ENCODE data around the gene PIP4K2A.

The PIP4K2A gene

GRCh38 chr10:22560096-22560912 lies 154.1 kb downstream of the PIP4K2A start:
- DNase-seq (ENCODE audit: low read depth in 2 of 3, low spot score in 1 of 3): no peak

GRCh38 chr10:22557321-22557720 lies 157.1 kb downstream of the PIP4K2A start:
- DNase-seq (ENCODE audit: low read depth in 2 of 3, low spot score in 1 of 3): no peak

GRCh38 chr10:22556774-22557173 lies 157.6 kb downstream of the PIP4K2A start:
- DNase-seq (ENCODE audit: low read depth in 2 of 3, low spot score in 1 of 3): no peak

- DNase-seq (ENCODE audit: low read depth in 2 of 3, low spot score in 1 of 3): no peak
Observed at GRCh38 chr10:22554461-22555182, 159.8 kb downstream of the PIP4K2A start.

- DNase-seq (ENCODE audit: low read depth in 2 of 3, low spot score in 1 of 3): no peak
Observed at GRCh38 chr10:22553452-22553995, 160.9 kb downstream of the PIP4K2A start.

- no peak for DNase-seq (ENCODE audit: low read depth in 2 of 3, low spot score in 1 of 3)
Observed at GRCh38 chr10:22552888-22553378, 161.4 kb downstream of the PIP4K2A start.

GRCh38 chr10:22551681-22552365 lies 162.6 kb downstream of the PIP4K2A start:
- DNase-seq (ENCODE audit: low read depth in 2 of 3, low spot score in 1 of 3): no peak

- peak; percentile 28 to 58 (median 53) for DNase-seq (ENCODE audit: low read depth in 2 of 3, low spot score in 1 of 3)
Observed at GRCh38 chr10:22550732-22551131, 163.6 kb downstream of the PIP4K2A start.

GRCh38 chr10:22548344-22548743 lies 166.0 kb downstream of the PIP4K2A start:
- no peak for DNase-seq (ENCODE audit: low read depth in 2 of 3, low spot score in 1 of 3)

- DNase-seq (ENCODE audit: low read depth in 2 of 3, low spot score in 1 of 3): no peak
Observed at GRCh38 chr10:22545643-22546042, 168.7 kb downstream of the PIP4K2A start.

GRCh38 chr10:22544325-22545068 lies 169.9 kb downstream of the PIP4K2A start:
- DNase-seq (ENCODE audit: low read depth in 2 of 3, low spot score in 1 of 3): no peak

GRCh38 chr10:22542773-22543172 lies 171.6 kb downstream of the PIP4K2A start:
- no peak for DNase-seq (ENCODE audit: low read depth in 2 of 3, low spot score in 1 of 3)

GRCh38 chr10:22541900-22542299 lies 172.5 kb downstream of the PIP4K2A start:
- DNase-seq (ENCODE audit: low read depth in 2 of 3, low spot score in 1 of 3): no peak

- no peak for DNase-seq (ENCODE audit: low read depth in 2 of 3, low spot score in 1 of 3)
Observed at GRCh38 chr10:22539579-22540298, 174.6 kb downstream of the PIP4K2A start.

- DNase-seq (ENCODE audit: low read depth in 2 of 3, low spot score in 1 of 3): no peak
Observed at GRCh38 chr10:22537810-22538209, 176.6 kb downstream of the PIP4K2A start.

- no peak for DNase-seq (ENCODE audit: low read depth in 2 of 3, low spot score in 1 of 3)
Observed at GRCh38 chr10:22536620-22537019, 177.8 kb downstream of the PIP4K2A start.

- no peak for DNase-seq (ENCODE audit: low read depth in 2 of 3, low spot score in 1 of 3)
Observed at GRCh38 chr10:22534849-22535604, 179.4 kb downstream of the PIP4K2A start.

- no peak for DNase-seq (ENCODE audit: low read depth in 2 of 3, low spot score in 1 of 3)
Observed at GRCh38 chr10:22531441-22531840, 182.9 kb downstream of the PIP4K2A start.

- no peak for DNase-seq (ENCODE audit: low read depth in 2 of 3, low spot score in 1 of 3)
Observed at GRCh38 chr10:22531008-22531407, 183.4 kb downstream of the PIP4K2A start.
